HL-60/S4 treated with phorbol 12-myristate 13-acetate at 8.2 ng/mL for 4 days and 3 days (cell line): ENCODE data around the gene WASHC3.
"Not testable (repeated sequence)": the region's sequence is repeated elsewhere in the genome, so short reads cannot be mapped to it uniquely, and the experiment has no call there.

Experiments
- in situ Hi-C: fragments of 300-500 bp; cut with MboI; formaldehyde crosslinking; loops from 2 replicates; pipeline ENCODE4 v1.15.0; 2022; ENCODE audit warnings: low sequenced_read_pairs

WASHC3 gene, protein sequence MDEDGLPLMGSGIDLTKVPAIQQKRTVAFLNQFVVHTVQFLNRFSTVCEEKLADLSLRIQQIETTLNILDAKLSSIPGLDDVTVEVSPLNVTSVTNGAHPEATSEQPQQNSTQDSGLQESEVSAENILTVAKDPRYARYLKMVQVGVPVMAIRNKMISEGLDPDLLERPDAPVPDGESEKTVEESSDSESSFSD

DNA sequence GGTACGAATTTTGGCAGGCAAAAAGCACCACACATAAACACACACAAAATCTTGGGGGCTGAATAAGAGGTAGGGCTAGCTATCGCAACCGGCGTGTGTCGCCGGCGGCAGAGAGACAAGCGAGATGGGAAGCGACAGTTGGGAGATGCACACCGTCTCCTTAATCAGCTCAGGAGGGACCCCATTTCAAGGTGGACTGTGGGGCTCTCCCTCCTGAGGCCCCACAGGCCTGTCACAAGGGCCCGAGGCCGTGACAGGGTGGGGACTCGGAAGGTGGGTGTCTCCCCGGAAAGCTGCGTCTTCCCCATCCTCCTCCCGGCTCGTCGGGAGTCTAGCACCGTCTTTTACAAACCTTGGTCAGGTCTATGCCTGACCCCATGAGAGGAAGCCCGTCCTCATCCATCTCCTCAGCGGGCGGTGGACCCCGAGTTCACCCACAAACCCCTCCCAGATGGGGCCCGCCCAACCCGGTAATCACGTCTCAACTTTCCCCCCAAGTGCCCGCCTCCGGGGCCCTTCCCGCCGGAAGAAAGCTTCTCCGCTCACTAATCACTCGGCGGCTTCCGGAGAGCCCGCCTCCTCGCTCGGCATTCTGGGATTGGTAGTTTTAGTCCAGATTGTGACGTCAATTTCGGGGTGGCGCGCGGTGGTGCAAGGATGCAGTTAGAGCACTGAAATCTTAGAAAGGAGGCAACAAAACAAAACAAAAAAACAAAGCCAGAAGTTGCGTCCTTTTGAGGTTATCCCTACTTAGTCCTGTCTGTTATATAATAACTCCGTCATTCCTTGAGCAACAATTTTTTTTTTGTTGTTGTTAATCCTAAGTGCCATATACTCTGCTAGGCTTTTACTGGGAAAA is at the start of gene WASHC3:
TSS of gene WASHC3 (minus strand) at position 432 of the 859 bp plus-strand sequence. CDS start at position 403, 29 bp downstream.
- in situ Hi-C loops = no loop called here

DNA sequence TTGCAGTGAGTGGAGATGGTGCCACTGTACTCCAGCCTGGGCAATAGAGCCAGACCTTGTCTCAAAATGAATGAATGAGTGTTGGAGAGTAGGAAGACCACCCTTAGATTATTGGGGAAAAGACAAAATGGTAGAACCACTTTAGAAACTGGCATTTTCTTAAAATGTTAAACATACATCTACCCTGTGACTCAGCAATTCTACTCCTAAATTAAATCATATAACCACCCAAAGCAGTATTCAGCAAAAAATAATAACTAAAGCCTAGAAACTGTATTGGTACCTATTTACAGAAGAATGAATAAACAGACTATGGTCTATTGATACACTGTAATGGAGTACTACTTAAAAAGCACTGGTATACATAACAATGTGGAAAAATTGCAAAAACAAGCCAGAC is 49.0 kb upstream of the WASHC3 start:
- in situ Hi-C loops = no loop called here

DNA sequence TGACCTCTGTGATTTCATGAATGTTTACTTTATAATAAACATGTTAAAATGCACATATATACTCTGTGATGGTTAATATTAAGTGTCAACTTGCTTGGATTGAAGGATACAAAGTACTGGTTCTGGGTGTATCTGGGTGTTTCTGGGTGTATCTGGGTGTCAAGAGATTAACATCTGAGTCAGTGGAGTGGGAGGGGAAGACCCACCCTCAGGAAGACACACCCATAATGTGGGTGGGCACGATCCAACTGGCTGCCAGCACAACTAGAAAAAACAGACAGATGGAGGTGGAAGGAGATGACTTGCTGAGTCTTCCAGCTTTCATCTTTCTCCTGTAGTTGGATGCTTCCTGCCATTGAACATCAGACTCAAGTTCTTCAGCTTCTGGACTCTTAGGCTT is 46.2 kb upstream of the WASHC3 start:
- in situ Hi-C loops = no loop called here

DNA sequence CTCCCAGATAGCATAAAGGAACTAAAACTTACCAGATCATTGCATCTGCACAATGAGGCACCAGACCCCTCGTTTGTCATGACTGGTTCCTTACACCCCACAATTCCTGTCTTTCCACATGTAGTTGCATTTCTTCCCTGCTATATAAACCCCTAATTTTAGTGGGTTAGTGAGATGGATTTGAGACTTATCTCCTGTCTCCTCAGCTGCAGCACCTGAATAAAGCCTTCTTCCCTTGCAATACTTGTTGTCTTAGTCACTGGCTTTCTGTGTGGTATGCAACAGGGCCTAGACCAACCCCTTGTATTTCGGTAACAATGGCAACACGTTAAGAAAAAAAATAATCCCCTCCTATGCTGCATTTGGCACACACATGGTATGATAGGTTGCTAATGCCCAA is 45.1 kb upstream of the WASHC3 start:
- in situ Hi-C loops = no loop called here

DNA sequence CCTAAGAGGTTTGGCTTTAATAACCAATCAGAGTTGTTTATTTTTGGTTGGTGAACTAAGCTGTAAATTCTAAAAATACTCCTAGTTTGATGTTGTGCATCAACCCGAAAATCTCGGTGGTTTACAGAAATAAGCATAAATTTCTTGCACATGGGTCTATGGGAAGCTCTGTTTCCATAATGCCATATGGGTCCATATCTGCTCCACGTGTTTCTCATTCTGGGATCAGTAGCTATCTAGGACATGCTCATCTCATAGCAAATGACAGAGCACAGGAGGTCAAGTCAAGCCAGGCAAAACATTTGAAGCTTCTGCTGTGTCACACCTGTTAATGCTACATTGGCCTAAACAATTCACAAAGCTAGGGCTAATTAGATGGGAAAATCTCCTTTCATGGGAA is 35.1 kb upstream of the WASHC3 start:
- in situ Hi-C loops = no loop called here

DNA sequence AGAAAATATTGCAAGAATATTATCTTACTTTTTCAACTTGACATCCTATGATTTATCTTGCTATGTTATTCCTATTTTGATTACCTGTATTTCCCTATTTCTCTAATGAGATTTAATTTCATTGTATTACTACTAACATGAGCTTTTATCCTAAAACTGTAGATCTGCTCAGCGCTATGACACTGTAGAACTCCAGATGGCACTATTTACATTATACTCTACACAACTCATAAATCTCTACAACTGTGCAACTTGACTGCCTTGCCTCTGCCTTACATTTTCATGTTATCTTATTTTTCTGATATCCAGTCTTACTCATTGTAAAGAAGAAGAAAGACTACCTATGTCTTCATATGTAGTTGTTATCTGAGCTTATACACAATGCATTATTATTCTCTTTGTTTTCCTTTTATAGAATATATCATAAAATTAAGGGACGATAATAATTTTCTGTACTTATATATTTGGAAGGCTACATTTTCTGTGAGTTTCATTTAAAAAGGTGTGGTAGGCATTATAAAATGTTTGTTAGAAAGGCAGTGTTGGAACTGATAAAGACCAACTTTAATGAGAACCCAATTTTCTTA is 34.0 kb upstream of the WASHC3 start:
- in situ Hi-C loops = no loop called here

DNA sequence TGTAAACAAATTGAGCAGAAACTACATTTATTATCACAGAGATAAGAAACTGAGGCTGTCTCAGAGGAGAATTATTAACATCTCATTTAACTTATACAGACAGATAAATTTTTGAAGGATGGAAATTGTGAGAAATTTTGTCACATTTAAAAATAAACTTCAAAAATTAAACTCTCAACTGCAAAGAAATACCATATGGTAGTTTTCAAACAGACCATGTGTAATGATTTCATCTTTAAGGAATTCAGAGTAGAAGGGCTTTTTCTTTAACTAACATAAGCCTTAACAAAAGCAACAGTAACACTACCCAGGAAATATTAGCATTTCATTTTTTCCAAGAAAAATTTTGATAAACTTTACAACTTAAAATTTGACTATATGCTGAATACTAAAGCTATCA is 31.5 kb upstream of the WASHC3 start:
- in situ Hi-C loops = no loop called here

DNA sequence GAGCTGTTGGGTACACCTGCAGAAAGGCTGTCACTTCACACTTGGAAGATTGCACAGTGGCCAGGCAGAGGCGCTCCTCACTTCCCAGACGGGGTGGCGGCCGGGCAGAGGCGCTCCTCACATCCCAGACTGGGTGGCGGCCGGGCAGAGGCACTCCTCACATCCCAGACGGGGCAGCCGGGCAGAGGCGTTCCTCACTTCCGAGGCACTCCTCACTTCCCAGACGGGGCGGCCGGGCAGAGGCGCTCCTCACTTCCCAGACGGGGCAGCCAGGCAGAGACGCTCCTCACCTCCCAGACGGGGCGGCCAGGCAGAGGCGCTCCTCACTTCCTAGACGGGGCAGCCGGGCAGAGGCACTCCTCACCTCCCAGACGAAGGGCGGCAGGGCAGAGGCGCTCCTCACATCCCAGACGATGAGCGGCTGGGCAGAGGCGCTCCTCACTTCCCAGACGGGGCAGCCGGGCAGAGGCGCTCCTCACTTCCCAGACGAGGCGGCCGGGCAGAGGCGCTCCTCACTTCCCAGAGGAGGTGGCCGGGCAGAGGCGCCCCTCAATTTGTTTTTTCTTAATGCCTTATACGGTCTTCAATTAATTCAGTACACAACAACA is 27.5 kb upstream of the WASHC3 start:
- in situ Hi-C loops = not testable (repeated sequence)

DNA sequence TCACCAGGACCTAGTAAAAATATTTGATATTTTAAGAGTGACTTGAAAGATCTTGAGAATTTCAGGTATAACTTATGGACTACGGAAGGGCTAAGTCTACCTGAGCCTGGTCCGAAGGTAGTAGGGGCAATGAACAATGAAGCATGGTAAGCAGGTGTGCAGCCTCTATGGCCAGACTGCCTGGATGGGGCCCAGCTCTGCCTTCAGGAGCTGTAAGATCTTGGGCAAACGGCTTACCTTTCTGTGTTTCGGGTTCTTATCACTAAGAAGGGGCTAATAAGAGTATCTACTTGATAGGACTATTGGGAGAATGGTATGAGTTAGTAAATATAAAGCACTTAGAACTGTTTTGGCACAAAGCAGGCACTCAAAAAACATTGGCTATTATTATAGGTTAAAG is 19.1 kb upstream of the WASHC3 start:
- in situ Hi-C loops = no loop called here

DNA sequence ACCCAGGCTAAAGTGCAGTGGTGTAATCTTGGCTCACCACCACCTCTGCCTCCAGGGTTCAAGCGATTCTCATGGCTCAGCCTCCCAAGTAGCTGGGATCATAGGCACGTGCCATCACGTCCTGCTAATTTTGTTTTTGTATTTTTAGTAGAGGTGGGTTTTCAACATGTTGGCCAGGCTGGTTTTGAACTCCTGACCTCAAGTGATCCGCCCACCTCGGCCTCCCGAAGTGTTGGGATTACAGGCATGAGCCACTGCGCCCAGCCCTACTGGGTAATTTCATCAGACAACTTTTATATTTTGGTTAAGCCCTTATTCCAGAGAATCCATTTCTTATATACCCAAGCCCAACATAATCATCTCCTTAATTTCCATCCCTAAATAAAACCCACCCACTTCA is 10.3 kb upstream of the WASHC3 start:
- in situ Hi-C loops = not testable (repeated sequence)

DNA sequence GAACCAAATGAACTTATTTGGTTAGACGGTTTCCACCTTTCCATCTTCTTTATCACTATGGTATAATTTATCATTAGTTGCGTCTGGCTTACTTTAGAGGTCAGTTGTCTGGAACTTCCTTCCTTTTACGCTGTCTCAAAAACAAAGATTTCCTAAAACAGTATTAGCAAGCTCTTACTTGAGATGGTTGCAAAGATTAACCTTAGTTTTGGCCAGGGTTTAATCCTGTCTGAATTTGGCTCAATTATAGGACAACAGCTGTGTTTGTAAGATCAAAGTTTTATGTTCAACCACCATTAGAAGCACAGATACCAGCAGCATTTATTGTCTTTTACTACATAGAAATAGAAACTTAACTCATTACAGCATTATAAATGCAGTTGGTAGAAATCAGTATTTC is 7.9 kb upstream of the WASHC3 start:
- in situ Hi-C loops = no loop called here

DNA sequence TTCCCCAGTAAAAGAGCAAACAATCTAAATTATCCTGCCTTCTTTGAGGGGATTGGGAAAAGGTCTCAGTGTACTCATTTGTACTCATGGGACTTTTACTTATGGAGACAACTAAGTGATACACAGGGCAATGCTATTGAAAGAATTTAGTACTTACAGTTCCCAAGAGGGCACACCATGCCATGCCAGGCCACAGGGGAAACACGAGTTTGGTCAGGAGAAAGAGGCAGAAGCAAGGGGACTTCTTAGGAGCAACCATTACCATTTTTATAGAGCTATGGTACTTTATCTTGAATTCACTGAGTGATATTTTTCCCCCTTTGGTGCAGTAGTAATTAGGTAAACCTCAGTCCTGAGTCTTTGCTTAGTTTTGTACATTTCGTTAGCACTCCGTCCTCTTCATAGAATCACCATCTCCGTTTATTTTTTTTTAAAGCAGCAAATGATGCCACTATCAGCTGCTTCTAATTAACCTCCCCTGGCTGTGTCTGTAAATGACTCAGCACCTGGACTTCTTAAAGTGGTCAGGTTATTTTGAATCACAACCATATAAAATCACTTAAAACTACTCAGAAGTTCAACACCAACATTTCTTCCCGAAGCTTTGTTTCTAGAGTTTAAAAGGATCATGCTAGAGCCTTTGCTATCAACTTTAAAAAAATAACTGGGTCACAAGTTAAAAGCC is 5.9 kb upstream of the WASHC3 start:
- in situ Hi-C loops = no loop called here

DNA sequence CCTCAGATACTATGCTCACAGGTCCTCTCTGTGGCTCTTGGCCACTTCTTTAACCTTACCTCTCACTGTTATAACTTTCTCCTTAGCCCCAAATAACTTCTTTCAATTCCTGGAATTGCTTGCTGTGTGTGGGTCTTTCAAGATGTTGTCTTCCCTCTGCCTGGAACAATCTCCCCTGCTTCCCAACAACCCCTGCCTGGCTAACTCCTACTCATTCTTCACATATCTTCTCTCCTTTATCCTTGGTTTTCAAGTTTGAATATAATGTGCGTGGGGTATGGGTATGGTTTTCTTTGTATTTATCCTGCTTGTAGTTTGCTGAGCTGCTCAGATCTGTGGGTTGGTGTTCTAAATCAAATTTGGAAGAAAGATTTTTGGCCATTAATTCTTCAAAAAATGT is 2.7 kb upstream of the WASHC3 start:
- in situ Hi-C loops = no loop called here

DNA sequence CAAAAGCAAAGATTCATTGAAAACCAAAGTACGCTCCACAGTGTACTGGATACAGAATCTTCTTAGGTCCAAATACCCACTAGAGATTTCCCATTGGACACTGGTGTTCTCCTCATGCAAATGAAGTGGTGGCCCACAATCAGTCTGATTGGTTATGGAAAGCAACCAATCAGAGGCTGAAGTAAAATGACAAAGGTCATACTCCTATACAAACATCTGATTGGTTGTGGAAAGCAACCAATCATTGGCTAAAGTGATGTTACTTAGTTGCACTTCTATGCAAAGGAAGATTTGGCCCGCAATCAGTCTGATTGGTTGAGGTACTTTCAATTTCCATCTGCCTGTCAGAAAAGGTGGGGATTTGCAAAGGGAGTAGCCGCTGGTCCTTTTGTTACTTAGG is 1.3 kb upstream of the WASHC3 start:
- in situ Hi-C loops = no loop called here

DNA sequence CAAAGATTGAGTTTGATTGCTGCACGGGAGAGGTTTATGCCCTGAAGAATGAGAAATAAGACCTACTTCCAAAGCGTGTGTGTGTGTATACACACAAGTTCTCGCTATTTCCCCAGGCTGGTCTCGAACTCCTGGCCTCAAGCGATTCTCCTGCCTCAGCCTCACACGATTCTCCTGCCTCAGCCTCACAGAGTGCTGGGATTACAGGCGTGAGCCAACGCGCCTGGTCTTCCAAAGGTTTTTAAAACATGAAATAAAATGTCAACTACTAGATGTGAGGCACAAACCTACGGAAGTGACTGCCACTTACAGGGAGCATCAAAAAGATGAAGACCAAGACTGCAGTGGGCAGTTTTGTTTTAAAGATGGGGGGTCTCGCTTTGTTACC is 622 bp upstream of the WASHC3 start:
- in situ Hi-C loops = no loop called here

DNA sequence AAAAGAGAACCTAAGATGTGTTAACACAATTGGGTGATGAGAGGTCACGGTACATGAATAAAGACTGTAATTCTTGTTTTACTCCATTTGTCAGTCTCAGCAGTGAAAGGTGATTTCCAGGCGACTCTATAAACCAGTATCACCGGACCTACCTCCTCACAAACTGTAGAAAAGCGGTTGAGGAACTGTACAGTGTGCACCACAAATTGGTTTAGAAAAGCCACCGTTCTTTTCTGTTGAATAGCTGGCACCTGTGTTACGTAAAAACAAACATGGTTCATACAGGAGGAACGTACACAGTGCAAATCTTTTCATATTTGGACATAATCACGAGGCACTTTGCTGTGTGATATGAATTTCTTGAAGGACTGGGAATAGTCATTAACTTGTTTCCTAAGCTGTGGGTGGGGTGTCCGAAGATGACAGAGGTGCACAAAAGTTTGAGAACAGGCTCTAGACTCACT is 663 bp downstream of the WASHC3 start:
- in situ Hi-C loops = no loop called here

DNA sequence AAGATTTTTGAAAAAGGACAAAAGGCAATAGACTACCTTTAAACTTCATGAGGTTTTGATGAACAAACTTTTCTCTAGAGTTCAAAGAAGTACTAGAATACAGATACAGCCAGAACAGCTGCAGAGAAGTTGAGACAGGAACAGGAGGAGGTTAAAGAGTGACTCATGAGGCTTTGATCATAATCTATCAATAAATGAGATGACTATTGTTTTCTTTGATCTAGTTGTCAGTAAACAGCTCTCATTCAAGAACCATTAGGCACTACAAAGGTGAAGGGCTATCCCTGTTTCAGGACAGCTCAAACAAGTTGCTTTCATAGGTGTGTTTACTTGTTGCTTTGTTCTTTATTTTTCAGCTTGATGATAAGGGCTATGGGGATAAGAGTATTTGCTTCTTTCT is 2.4 kb downstream of the WASHC3 start:
- in situ Hi-C loops = no loop called here

DNA sequence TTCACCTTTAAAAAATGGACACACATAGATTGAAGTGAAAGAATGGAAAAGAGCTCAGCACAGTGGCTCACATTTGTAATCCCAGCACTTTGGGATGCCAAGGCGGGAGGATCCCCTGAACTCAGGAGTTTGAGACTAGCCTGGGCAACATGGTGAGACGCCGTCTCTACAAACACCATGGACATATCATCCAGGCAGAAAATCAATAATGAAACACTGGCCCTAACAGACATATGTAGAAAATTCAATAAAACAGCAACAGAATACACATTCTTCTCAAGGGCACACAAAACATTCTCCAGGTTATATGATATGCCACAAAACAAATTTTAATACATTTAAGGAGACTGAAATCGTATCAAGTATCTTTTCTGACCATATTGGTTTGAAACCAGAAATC is 7.4 kb downstream of the WASHC3 start:
- in situ Hi-C loops = no loop called here

DNA sequence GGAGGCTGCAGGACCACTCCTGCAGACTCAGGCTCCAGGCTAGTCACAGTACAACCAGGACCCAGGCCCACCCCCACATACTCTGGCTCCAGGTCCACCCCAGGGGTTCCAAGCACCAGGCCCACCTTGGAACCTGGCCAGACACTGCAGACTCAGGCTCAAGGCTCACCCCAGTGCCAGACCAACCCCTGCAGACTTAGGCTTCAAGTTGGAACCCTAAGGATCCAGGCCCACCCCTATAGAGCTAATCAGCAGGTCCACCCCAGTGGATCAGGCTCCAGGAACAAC is 8.8 kb downstream of the WASHC3 start:
- in situ Hi-C loops = no loop called here

DNA sequence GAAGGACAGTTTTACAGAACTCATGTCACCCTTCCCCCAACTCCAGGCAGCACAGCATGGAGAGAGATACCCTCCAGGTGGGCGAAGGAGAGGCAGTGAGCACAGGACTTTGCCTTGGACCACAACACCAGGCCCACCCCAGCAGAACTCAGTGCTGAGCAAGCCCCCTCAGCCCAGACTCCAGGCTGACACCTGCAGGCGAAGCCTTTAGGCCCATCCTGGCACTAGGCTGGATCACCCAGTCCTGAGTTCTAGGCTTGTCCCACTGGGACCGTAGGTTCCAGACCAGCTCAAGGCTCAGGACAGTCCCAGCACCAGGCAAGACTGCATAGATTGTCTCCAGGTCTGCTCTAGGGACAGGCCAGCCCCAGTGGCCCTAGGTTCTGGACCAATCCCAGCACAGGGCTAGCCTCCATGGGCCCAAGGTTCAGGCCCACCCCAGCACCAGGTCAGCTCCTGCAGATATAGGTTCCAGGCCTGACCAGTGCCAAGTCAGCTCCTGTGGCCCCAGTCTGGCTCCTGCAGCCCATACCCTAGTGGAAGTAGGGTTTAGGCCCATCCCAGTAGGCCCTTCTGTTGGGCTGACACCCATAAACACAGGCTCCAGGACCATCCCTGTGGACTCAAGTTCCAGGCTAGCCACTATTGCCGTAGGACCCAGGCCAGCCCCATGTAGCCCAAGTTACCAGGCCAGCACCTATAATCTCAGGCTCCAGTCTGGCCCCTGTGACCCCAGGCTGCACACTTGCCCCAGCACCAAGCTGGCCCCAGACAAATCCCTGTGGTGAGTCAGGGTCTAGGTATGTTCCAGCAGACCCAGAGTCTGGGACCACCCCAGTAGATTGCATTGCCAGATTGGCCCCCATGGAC is 9.4 kb downstream of the WASHC3 start:
- in situ Hi-C loops = no loop called here
